Measurements from ENCODE around the gene ROR2. TPM values are rescaled to one million over a fixed set of nuclear protein-coding genes. Genes with fewer than 3 reads are reported as not detected.

The ROR2 gene
- 19.9 and 20.5 TPM in 2 replicates for total RNA-seq

DNA sequence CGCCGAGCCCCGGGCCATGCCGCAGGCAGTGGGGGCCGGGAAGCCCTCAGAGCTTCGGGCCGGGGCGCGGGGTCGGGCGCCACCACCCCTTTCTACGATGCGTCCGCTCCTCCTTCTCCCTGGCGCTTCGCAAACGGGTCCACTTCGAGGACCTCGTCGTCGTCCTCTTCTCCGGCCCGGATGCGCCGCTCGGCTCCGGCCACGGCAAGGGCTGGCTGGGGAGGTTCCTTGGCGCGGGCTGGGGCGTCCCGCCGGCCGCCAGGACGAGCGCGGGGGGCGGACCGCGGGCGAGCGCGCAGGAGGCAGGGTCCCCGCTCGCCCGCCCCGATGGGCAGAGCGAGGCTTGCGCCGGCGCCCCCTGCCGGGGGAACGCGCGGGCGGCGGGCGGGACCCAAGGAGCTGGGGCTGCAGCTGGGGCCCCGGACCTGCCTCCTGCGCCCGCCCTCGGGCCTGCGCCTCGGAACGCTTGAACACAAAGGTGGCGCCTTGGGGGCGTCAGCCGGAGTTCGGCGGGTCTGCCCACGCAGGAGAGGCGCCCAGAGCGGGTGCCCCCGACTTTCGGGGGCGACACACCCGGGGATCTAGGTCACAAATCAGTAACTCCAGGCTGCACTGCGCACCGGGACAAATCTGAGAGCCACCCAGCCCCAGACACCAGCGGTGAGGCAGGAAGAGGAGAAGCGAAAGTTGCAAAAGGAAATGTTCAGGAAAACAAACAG is at the start of gene ROR2:
Gene ROR2 (minus strand): TSS at position 283 of the 719 bp plus-strand sequence.

Other genes with a start within 250 kb of the ROR2 start
- 110 and 123 TPM in 2 replicates for gene SPTLC1, start 165.2 kb upstream of the ROR2 start, total RNA-seq

Measured in smooth muscle cell of the umbilical artery (primary cell).